HepG2 (cell line): ENCODE measurements around the gene COQ8B. TPM values are rescaled to one million over a fixed set of nuclear protein-coding genes. Genes with fewer than 3 reads are reported as not detected.
A peak's percentile ranks its signal among the peaks of the same experiment; 100 is the strongest.
"Not testable (repeated sequence)": the region's sequence is repeated elsewhere in the genome, so short reads cannot be mapped to it uniquely, and the experiment has no call there.

Experiments used
- ATAC-seq: fragments of 200-7000 bp; cut with Tn5 transposase; 3 replicates; pipeline ENCODE4 v1.9.1; 2020; ENCODE audit warnings: mild to moderate bottlenecking, moderate library complexity
- BruUV-seq: library from RNA; stranded (reverse); fragments of 400-500 nt; replicated peaks from 2 replicates; lab custom pipeline; 2021; lab: Mats Ljungman, UMichigan
- CTCF ChIA-PET: fragments of 300-600 bp; formaldehyde crosslinking; extraction: SDS; loops from one replicate; lab custom pipeline; 2021; ENCODE audit warnings: low total read pairs, inconsistent platforms, low intra/inter-chr PET ratio; lab: Yijun Ruan, JAX
- POLR2A ChIA-PET: fragments of 350-600 bp; sonication (Branson Sonifier 250); formaldehyde crosslinking; loops from one replicate; lab custom pipeline; 2020; ENCODE audit warnings: antibody characterized with exemption, inconsistent platforms; lab: Yijun Ruan, JAX
- DNase-seq: peaks from one replicate; pipeline ENCODE4 v3.0.0-alpha.2; 2015; ENCODE audit warnings: low spot score
- FAIRE-seq: peaks from 3 replicates; lab custom pipeline; 2011; peaks lifted over from hg19 to GRCh38; lab: Jason Lieb, UNC
- H2AFZ ChIP-seq: one replicate; pipeline ENCODE4 v1.6.1; 2011; ENCODE audit warnings: low read length, inconsistent platforms
- H3K27ac ChIP-seq: fragments of 300-600 bp; 3 replicates; pipeline ENCODE4 v1.8.0; 2011; ENCODE audit warnings: mixed run types, mild to moderate bottlenecking, mixed read lengths, low read length, inconsistent platforms; ENCODE audit not compliant: insufficient read depth; ENCODE audit errors: extremely low read length
- H3K27me3 ChIP-seq, 2 experiments: fragments of 200-600 bp in 1 of 2; 2 replicates in 1 of 2; 3 replicates in 1 of 2; pipeline versions ENCODE4 v1.6.0 to v1.8.0; 2011; ENCODE audit warnings: low read length in 2 of 2, mild to moderate bottlenecking in 2 of 2, moderate library complexity in 2 of 2, inconsistent platforms in 1 of 2; ENCODE audit not compliant: insufficient read depth in 2 of 2, control insufficient read depth in 1 of 2
- H3K36me3 ChIP-seq, 2 experiments: fragments of 200-600 bp in 1 of 2; replicated peaks in 1 of 2; 2 replicates in 1 of 2; 3 replicates in 1 of 2; pipeline versions ENCODE4 v1.5.1 to v1.8.0; 2011; ENCODE audit warnings: low read length in 2 of 2, inconsistent platforms in 1 of 2; ENCODE audit not compliant: insufficient read depth in 2 of 2, control insufficient read depth in 1 of 2
- H3K4me1 ChIP-seq: 2 replicates; pipeline ENCODE4 v1.5.1; 2012; ENCODE audit warnings: low read length, inconsistent platforms; ENCODE audit not compliant: insufficient read depth
- H3K4me2 ChIP-seq: 2 replicates; pipeline ENCODE4 v1.6.0; 2011; ENCODE audit warnings: low read depth, low read length, inconsistent platforms
- H3K4me3 ChIP-seq, 3 experiments: fragments of 200-600 bp in 1 of 3; sonication (generic), shearing (Covaris generic) in 1 of 3; replicated peaks in 1 of 3; 2 replicates each; pipeline ENCODE4 v1.5.1; 2011 to 2016; ENCODE audit warnings: low read length in 3 of 3, inconsistent platforms in 2 of 3, low read depth in 2 of 3, mild to moderate bottlenecking in 2 of 3, control low read depth in 1 of 3, mixed read lengths in 1 of 3; ENCODE audit not compliant: insufficient read depth in 1 of 3
- H3K79me2 ChIP-seq: one replicate; pipeline ENCODE4 v1.6.1; 2011; ENCODE audit warnings: low read length, inconsistent platforms; ENCODE audit not compliant: insufficient read depth
- H3K9ac ChIP-seq: 2 replicates; pipeline ENCODE4 v1.6.0; 2011; ENCODE audit warnings: mild to moderate bottlenecking, low read depth, low read length, inconsistent platforms; ENCODE audit not compliant: insufficient read depth
- H3K9me3 ChIP-seq: 2 replicates; pipeline ENCODE4 v1.5.1; 2012; ENCODE audit warnings: mild to moderate bottlenecking, low read length
- H4K20me1 ChIP-seq: 2 replicates; pipeline ENCODE4 v1.6.0; 2011; ENCODE audit warnings: inconsistent platforms, mild to moderate bottlenecking, low read length, moderate library complexity; ENCODE audit not compliant: insufficient read depth
- ZFY ChIP-seq: sonication (generic); formaldehyde crosslinking; IDR thresholded peaks from 2 replicates; pipeline ENCODE4 v1.4.0; 2020; ENCODE audit warnings: missing genetic modification reagents
- ZKSCAN5 ChIP-seq: sonication (generic); formaldehyde crosslinking; IDR thresholded peaks from 2 replicates; pipeline ENCODE4 v1.5.1; 2020; ENCODE audit warnings: mild to moderate bottlenecking, missing genetic modification reagents
- ZNF292 ChIP-seq: sonication (generic); formaldehyde crosslinking; IDR thresholded peaks from 2 replicates; pipeline ENCODE4 v1.8.1; 2022; ENCODE audit warnings: mild to moderate bottlenecking, low read depth, missing genetic modification reagents, borderline replicate concordance
- WGBS: methylation state at CpG from one replicate; pipeline ENCODE4 v1.1.6; 2017; ENCODE audit warnings: low lambda C conversion rate; 5-methylcytosine and 5-hydroxymethylcytosine counted together
- in situ Hi-C: cut with HindIII; loops from 2 replicates; pipeline ENCODE4 v1.10.0; 2017; ENCODE audit warnings: low pct_unique_long_range_greater_than_20kb; ENCODE audit not compliant: extremely low pct_ligation_motif_present
- intact Hi-C: fragments of 100-400 bp; cut with micrococcal nuclease; formaldehyde crosslinking; loops from one replicate; pipeline ENCODE4 v1.10.0; 2022; ENCODE audit not compliant: unreplicated experiment
- polyA plus RNA-seq, 8 experiments: library from polyadenylated mRNA; depleted of rRNA in 3 of 8; stranded (reverse) in 7 of 8; unstranded in 1 of 8; fragments of >200 nt; fragmentation: Illumina TruSeq in 4 of 8; extraction: Trizol in 4 of 8; gene quantifications; 2 replicates each; pipeline versions ENCODE4 v1.2.1 to v1.2.3, GENCODE V29; 2011 to 2016; ENCODE audit warnings: low read depth in 4 of 8, missing spikeins in 1 of 8, mixed read lengths in 1 of 8; ENCODE audit not compliant: insufficient read depth in 1 of 8
- total RNA-seq, 5 experiments: library from RNA; depleted of rRNA; stranded (reverse); fragments of >200 nt; fragmentation: Illumina TruSeq; extraction: Trizol; gene quantifications; 2 replicates each; pipeline ENCODE4 v1.2.3, GENCODE V29; 2016; ENCODE audit warnings: low read depth in 1 of 5
- TF ChIP-seq, protein P1 (sequence below): sonication (generic); formaldehyde crosslinking; IDR thresholded peaks from 2 replicates; pipeline ENCODE4 v1.4.0; 2020; ENCODE audit warnings: missing genetic modification reagents, borderline replicate concordance

COQ8B gene
- total and polyA plus RNA-seq, 2 of the 13 experiments (the other 11 are each of a cell fraction or from before 2014, with no cell fraction given), result 12.3 to 17.2 TPM

DNA sequence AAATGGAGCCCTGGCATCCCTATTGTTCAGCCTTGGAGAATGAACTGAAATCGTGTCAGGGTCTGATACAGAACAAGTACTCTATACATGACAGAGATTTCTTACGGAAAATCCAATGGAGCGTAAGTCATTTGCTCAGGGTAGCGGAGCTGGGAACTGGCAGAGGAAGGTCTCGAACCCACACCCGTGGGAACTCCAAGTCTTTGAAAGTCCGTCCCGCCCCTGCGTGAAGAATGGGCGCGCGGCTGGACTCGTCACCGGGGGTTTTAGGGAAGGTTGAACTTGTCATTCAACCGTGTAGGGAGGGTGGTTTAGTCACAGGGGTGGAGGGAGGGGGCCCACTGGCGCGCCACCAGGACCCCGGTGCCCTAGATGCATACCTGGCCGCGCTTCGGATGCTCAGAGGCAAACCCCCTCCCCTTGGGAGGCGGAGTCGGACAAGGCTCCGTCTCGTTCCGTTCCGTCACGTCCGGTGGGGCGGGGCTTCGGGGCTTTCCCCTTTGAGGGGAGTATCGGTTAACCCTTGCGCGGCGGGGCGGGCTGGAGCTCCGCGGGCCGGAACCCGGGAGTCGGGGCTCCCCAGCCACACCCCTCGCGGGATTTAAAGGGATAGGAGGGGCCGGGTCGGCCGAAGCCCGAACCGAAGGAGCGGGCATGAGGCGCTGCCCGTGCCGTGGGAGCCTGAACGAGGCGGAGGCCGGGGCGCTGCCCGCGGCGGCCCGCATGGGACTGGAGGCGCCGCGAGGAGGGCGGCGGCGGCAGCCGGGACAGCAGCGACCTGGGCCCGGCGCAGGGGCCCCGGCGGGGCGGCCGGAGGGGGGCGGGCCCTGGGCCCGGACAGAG lies at the start of gene COQ8B, which contains the start of gene ITPKC (continued):
- TF ChIP-seq, protein P1, sequence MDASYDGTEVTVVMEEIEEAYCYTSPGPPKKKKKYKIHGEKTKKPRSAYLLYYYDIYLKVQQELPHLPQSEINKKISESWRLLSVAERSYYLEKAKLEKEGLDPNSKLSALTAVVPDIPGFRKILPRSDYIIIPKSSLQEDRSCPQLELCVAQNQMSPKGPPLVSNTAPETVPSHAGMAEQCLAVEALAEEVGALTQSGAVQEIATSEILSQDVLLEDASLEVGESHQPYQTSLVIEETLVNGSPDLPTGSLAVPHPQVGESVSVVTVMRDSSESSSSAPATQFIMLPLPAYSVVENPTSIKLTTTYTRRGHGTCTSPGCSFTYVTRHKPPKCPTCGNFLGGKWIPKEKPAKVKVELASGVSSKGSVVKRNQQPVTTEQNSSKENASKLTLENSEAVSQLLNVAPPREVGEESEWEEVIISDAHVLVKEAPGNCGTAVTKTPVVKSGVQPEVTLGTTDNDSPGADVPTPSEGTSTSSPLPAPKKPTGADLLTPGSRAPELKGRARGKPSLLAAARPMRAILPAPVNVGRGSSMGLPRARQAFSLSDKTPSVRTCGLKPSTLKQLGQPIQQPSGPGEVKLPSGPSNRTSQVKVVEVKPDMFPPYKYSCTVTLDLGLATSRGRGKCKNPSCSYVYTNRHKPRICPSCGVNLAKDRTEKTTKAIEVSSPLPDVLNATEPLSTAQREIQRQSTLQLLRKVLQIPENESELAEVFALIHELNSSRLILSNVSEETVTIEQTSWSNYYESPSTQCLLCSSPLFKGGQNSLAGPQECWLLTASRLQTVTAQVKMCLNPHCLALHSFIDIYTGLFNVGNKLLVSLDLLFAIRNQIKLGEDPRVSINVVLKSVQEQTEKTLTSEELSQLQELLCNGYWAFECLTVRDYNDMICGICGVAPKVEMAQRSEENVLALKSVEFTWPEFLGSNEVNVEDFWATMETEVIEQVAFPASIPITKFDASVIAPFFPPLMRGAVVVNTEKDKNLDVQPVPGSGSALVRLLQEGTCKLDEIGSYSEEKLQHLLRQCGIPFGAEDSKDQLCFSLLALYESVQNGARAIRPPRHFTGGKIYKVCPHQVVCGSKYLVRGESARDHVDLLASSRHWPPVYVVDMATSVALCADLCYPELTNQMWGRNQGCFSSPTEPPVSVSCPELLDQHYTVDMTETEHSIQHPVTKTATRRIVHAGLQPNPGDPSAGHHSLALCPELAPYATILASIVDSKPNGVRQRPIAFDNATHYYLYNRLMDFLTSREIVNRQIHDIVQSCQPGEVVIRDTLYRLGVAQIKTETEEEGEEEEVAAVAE (CRISPR knock-in tag), result 0 out of 2 replicates have a peak, but pooled peaks have one; percentile 44
- TF ChIP-seq ZKSCAN5 (CRISPR knock-in tag) (no peak), ZNF292 (no peak), ZFY (CRISPR knock-in tag) (no peak)

DNA sequence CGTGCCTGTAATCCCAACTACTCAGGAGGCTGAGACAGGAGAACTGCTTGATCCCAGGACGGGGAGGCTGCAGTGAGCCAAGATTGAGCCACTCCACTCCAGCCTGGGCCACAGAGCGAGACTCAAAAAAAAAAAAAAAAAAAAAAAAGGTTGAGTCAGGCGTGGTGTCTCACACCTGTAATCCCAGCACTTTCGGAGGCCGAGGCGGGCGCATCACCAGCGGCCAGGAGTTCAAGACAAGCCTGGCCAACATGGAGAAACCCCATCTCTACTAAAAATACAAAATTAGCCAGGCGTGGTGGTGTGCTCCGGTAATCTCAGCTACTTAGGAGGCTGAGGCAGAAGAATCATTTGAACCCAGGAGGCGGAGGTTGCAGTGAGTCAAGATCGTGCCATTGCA lies 49.7 kb upstream of the COQ8B start:
- H3K9ac ChIP-seq, in situ Hi-C loops, H3K79me2 ChIP-seq, H3K27me3 ChIP-seq, DNase-seq, H3K4me3 ChIP-seq, CTCF ChIA-PET, FAIRE-seq, H3K27ac ChIP-seq, H4K20me1 ChIP-seq, ATAC-seq, BruUV-seq, H3K4me2 ChIP-seq, H2AFZ ChIP-seq, intact Hi-C loops, H3K9me3 ChIP-seq: not testable (repeated sequence)
- Histone ChIP-seq H3K4me1 (peaks cover 16% of the 10 kb centered on the region), H3K36me3 (peaks cover 27 to 52% of the 10 kb centered on the region in 2 experiments)
- over 99% methylated on average over 13 of the region's 13 CpGs for WGBS
- POLR2A ChIA-PET, result interaction anchor here (1.3 to 2.0 kb wide), 2 partner anchors 11 to 12 kb away, joined by 4 to 12 read pairs; partner anchors contain the start of gene RAB4B
